ENCODE results near the gene LIME1.
"Not testable (repeated sequence)": the region's sequence is repeated elsewhere in the genome, so short reads cannot be mapped to it uniquely, and the experiment has no call there.

LIME1 gene

GRCh38 chr20:63771046-63771707 is 34.7 kb downstream of the LIME1 start:
- TF ChIP-seq CTCF (IDR thresholded peaks at IDR 0.05; ENCODE audit: low read depth, low read length) = no peak
- no peak for DNase-seq (ENCODE audit: low read depth in 2 of 2)

GRCh38 chr20:63772781-63773518 is 36.5 kb downstream of the LIME1 start:
- TF ChIP-seq CTCF (IDR thresholded peaks at IDR 0.05; ENCODE audit: low read depth, low read length) = no peak
- DNase-seq (ENCODE audit: low read depth in 2 of 2) = peak in 1 of 2 donors; percentile 13
- H3K4me3 ChIP-seq (replicated peaks in 1 of 2; ENCODE audit: low read depth in 2 of 2, low read length in 2 of 2) = no peak overlapping the region

More at GRCh38 chr20:63771046-63771707, 34.7 kb downstream of the LIME1 start:
- no peak overlapping the region for H3K4me3 ChIP-seq (replicated peaks in 1 of 2; ENCODE audit: low read depth in 2 of 2, low read length in 2 of 2)

GRCh38 chr20:63773571-63774241 is 37.2 kb downstream of the LIME1 start:
- TF ChIP-seq CTCF (IDR thresholded peaks at IDR 0.05; ENCODE audit: low read depth, low read length) = no peak
- DNase-seq (ENCODE audit: low read depth in 2 of 2) = no peak
- no peak overlapping the region for H3K4me3 ChIP-seq (replicated peaks in 1 of 2; ENCODE audit: low read depth in 2 of 2, low read length in 2 of 2)

GRCh38 chr20:63774306-63774705 is 37.8 kb downstream of the LIME1 start:
- no peak overlapping the region for H3K4me3 ChIP-seq (replicated peaks in 1 of 2; ENCODE audit: low read depth in 2 of 2, low read length in 2 of 2)
- DNase-seq (ENCODE audit: low read depth in 2 of 2) = no peak
- TF ChIP-seq CTCF (IDR thresholded peaks at IDR 0.05; ENCODE audit: low read depth, low read length) = no peak

- DNase-seq (ENCODE audit: low read depth in 2 of 2) = peak in 1 of 2 donors; percentile 42
- H3K4me3 ChIP-seq (replicated peaks in 1 of 2; ENCODE audit: low read depth in 2 of 2, low read length in 2 of 2) = peak overlapping the region; percentile 17 to 18
- peak; percentile 68 for TF ChIP-seq CTCF (IDR thresholded peaks at IDR 0.05; ENCODE audit: low read depth, low read length)
Observed at GRCh38 chr20:63775096-63775978, 38.9 kb downstream of the LIME1 start.

- DNase-seq (ENCODE audit: low read depth in 2 of 2); H3K4me3 ChIP-seq (replicated peaks in 1 of 2; ENCODE audit: low read depth in 2 of 2, low read length in 2 of 2): not testable (repeated sequence)
Observed at GRCh38 chr20:63776875-63777274, 40.4 kb downstream of the LIME1 start.

Measured in cardiac fibroblast (primary cell).